ENCODE data around the gene SND1. TPM values are rescaled to one million over a fixed set of nuclear protein-coding genes. Genes with fewer than 3 reads are reported as not detected.

The SND1 gene
- polyA plus RNA-seq, 3 donors: 46.5 to 97.3 (median 79.8) TPM

GRCh38 chr7:127706766-127707165, 54.8 kb downstream of the SND1 start:
- Histone ChIP-seq H3K9ac (ENCODE audit: insufficient read depth, low read length, poor library complexity, severe bottlenecking) (no peak overlapping the region), H3K4me1 (ENCODE audit: control insufficient read depth in 1 of 2, insufficient read depth in 2 of 2, low read length in 2 of 2) (no peaks in the 10 kb centered on the region), H3K79me2 (ENCODE audit: insufficient read depth, low read length) (peaks cover under 1% of the 10 kb centered on the region), H3K27me3 (ENCODE audit: control insufficient read depth in 2 of 2, insufficient read depth in 2 of 2, low read length in 2 of 2) (no peaks in the 10 kb centered on the region), H3K27ac (ENCODE audit: low read depth in 1 of 2, low read length in 2 of 2) (no peak overlapping the region), H3K4me3 (replicated peaks in 1 of 3; ENCODE audit: low read depth in 2 of 3, low read length in 3 of 3) (no peak overlapping the region), H3K9me3 (replicated peaks in 1 of 2; ENCODE audit: control insufficient read depth in 1 of 2, insufficient read depth in 1 of 2, low read length in 2 of 2) (peaks cover 0 to 5% of the 10 kb centered on the region in 2 donors), H3K4me2 (replicated peaks; ENCODE audit: extremely low read depth, low read length, poor library complexity, severe bottlenecking) (no peak overlapping the region), H2AFZ (ENCODE audit: insufficient read depth, low read depth, low read length, poor library complexity, severe bottlenecking) (no peak overlapping the region), H4K20me1 (ENCODE audit: insufficient read depth, low read length) (peaks cover 14% of the 10 kb centered on the region), H3K36me3 (replicated peaks in 1 of 2; ENCODE audit: control insufficient read depth in 1 of 2, insufficient read depth in 2 of 2, low read length in 2 of 2) (peaks cover 90 to 98% of the 10 kb centered on the region in 2 donors)
- Mint-ChIP-seq H3K27me3 (ENCODE audit: low read depth in 3 of 3) (no peaks in the 10 kb centered on the region), H3K4me3 (no peak overlapping the region), H3K27ac (no peak overlapping the region), H3K4me1 (no peaks in the 10 kb centered on the region), H3K36me3 (peaks cover 86 to 98% of the 10 kb centered on the region in 2 donors), H3K9me3 (peaks cover 0 to 6% (median 2%) of the 10 kb centered on the region in 7 donors)
- intact Hi-C loops (cut with micrococcal nuclease): loop anchor here (5.0 to 10.0 kb wide), 4 partner anchors 501 to 681 kb away; no protein-coding TSS in a partner anchor
- TF ChIP-seq CTCF (IDR thresholded peaks at IDR 0.05): no peak
- no peak for DNase-seq

- DNase-seq: no peak
- intact Hi-C loops (cut with micrococcal nuclease): loop anchor here (2.0 to 10.0 kb wide), 5 partner anchors 499 to 679 kb away; no protein-coding TSS in a partner anchor
- H3K27me3 Mint-ChIP-seq (ENCODE audit: low read depth in 3 of 3): no peaks in the 10 kb centered on the region
- no peaks in the 10 kb centered on the region for H3K4me1 Mint-ChIP-seq
- Histone ChIP-seq H3K27me3 (ENCODE audit: control insufficient read depth in 2 of 2, insufficient read depth in 2 of 2, low read length in 2 of 2) (no peaks in the 10 kb centered on the region), H3K27ac (ENCODE audit: low read depth in 1 of 2, low read length in 2 of 2) (no peak overlapping the region), H3K4me3 (replicated peaks in 1 of 3; ENCODE audit: low read depth in 2 of 3, low read length in 3 of 3) (no peak overlapping the region), H3K4me1 (ENCODE audit: control insufficient read depth in 1 of 2, insufficient read depth in 2 of 2, low read length in 2 of 2) (no peaks in the 10 kb centered on the region), H3K79me2 (ENCODE audit: insufficient read depth, low read length) (peaks cover 4% of the 10 kb centered on the region), H3K4me2 (replicated peaks; ENCODE audit: extremely low read depth, low read length, poor library complexity, severe bottlenecking) (no peak overlapping the region), H4K20me1 (ENCODE audit: insufficient read depth, low read length) (peaks cover 14% of the 10 kb centered on the region), H3K9ac (ENCODE audit: insufficient read depth, low read length, poor library complexity, severe bottlenecking) (no peak overlapping the region), H3K36me3 (replicated peaks in 1 of 2; ENCODE audit: control insufficient read depth in 1 of 2, insufficient read depth in 2 of 2, low read length in 2 of 2) (peaks cover 78 to 98% of the 10 kb centered on the region in 2 donors), H3K9me3 (replicated peaks in 1 of 2; ENCODE audit: control insufficient read depth in 1 of 2, insufficient read depth in 1 of 2, low read length in 2 of 2) (peaks cover 0 to 5% of the 10 kb centered on the region in 2 donors), H2AFZ (ENCODE audit: insufficient read depth, low read depth, low read length, poor library complexity, severe bottlenecking) (no peak overlapping the region)
- no peak overlapping the region for H3K4me3 Mint-ChIP-seq
- H3K36me3 Mint-ChIP-seq: peaks cover 80 to 96% of the 10 kb centered on the region in 2 donors
- H3K9me3 Mint-ChIP-seq: peaks cover 0 to 6% (median 2%) of the 10 kb centered on the region in 7 donors
- H3K27ac Mint-ChIP-seq: peak overlapping the region in 1 of 7 donors; percentile 21
- WGBS (ENCODE audit: insufficient coverage): 100% methylated on average over 1 of the region's 1 CpG
- TF ChIP-seq CTCF (IDR thresholded peaks at IDR 0.05): no peak
Observed at GRCh38 chr7:127708201-127708600, 56.2 kb downstream of the SND1 start.

Measured in CD14-positive monocyte (primary cell).